Erythroblast (primary cell): ENCODE data around the gene MGAT5B.

Experiments used
- GATA1 ChIP-seq: IDR thresholded peaks from 2 replicates; pipeline ENCODE4 v1.6.1; 2011; ENCODE audit warnings: low read depth, mild to moderate bottlenecking, control low read depth, low read length, moderate library complexity
- POLR2A ChIP-seq: IDR thresholded peaks from 2 replicates; pipeline ENCODE4 v1.6.1; 2011; ENCODE audit warnings: mild to moderate bottlenecking, low read length

DNA sequence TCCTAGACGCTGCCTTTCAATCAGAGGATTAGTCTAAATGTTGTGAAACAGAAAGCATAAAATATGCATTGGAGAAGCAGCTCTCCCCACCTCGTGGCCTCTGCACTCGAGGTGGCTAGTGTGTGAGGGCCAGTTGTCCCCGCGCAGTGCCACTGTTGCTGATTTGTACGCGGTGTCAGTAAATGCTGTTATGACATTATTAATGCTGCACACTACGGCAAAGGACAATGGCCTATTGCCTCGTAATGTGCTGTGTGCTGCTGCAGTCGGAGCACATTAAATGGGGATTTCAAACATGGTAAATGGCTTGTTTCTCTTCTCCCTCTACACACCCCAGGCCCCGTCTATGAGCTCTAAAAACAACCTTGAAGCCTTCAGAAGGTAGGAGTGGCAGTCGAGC, 5.7 kb upstream of the MGAT5B start:
- TF ChIP-seq POLR2A (no peak), GATA1 (no peak)
